HG03342 (cell line): ENCODE measurements around the gene PRKCA.

ENCODE experiments used
- ATAC-seq: cut with Tn5 transposase; IDR thresholded peaks from one replicate; pipeline ENCODE4 v1.9.1; 2021; ENCODE audit warnings: mild to moderate bottlenecking, moderate library complexity; ENCODE audit not compliant: unreplicated experiment

The PRKCA gene

GRCh38 chr17:66634193-66634592 lies 331.8 kb downstream of the PRKCA start:
- no peak for ATAC-seq

DNA sequence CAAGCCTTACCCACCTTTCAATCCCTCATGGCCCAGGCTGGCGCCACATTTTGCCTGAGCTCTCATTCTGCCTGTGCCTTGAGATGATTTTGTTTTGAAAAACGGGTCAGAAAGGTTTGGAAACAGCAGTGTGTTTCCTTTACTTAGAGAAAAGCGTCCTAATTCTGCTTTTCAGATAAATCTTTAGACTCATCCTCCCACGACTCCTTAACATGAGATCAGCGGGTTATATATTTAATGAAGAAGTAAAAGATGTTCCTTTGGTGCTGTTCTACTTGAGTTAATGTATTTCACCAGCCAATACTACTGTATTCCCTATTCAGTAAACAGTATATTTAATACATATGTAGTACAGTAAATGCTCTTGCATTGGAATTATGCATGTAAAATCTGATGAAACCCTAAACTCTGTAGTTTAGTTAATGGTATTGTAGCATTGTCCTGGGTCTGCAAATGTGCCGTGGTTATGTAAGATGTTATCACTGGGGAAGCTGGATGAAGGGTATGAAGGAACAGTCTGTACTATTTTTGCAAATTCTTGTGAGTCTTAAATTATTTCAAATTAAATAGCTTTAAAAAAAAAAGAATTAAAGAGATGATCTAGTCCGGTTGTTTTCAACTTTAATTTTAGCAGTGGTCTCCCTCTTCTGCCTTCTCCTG lies 333.1 kb downstream of the PRKCA start:
- no peak for ATAC-seq

DNA sequence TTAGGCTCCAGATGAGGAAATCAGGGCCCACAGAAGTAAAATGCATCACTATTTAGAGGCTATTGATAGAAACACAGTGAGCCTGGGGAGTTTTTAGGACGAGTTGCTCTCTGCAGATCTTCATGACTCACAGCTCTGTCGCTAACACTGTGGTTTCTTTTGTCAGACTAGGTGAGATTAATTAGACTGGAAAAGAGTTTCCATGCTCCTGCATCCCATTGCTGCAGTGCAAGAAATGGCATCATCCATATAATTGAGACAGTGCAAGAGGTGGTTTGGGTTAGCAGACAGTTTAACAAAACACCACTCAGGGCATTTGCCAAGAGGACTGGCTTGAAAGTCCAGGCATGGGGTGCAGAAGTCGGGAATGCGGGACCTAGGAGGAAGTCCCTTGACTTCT lies 333.7 kb downstream of the PRKCA start:
- no peak for ATAC-seq

GRCh38 chr17:66637491-66637890 lies 335.1 kb downstream of the PRKCA start:
- ATAC-seq = no peak

DNA sequence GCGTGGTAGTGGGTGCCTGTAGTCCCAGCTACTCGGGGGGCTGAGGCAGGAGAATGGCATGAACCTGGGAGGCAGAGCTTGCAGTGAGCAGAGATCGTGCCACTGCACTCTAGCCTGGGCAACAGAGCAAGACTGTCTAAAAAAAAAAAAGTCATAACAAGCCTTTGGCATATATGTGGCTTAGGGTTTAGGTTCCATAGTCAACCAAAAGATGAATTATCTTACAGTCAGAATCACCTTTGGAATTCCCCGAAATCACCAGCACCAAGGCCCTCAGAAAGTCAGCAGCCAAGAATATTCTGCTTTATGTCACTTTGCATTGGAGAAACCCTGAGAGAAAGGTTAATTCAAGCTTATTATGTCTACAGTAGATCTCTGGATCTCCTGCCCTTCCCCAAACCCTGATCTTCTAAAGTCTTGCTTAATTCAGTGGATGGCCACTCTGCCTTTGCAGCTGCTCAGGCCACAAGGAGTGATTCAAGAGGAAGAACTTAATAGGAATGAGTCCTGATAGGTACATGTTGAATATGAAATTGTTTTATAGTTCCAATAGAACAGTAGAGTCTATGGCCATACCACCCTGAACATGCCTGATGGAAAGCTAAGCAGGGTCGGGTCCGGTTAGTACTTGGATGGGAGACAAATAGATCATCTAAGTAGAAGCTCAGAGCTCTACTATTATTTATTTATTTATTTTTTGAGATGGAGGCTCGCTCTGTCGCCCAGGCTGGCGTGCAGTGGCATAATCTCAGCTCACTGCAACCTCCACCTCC lies 336.5 kb downstream of the PRKCA start:
- no peak for ATAC-seq

DNA sequence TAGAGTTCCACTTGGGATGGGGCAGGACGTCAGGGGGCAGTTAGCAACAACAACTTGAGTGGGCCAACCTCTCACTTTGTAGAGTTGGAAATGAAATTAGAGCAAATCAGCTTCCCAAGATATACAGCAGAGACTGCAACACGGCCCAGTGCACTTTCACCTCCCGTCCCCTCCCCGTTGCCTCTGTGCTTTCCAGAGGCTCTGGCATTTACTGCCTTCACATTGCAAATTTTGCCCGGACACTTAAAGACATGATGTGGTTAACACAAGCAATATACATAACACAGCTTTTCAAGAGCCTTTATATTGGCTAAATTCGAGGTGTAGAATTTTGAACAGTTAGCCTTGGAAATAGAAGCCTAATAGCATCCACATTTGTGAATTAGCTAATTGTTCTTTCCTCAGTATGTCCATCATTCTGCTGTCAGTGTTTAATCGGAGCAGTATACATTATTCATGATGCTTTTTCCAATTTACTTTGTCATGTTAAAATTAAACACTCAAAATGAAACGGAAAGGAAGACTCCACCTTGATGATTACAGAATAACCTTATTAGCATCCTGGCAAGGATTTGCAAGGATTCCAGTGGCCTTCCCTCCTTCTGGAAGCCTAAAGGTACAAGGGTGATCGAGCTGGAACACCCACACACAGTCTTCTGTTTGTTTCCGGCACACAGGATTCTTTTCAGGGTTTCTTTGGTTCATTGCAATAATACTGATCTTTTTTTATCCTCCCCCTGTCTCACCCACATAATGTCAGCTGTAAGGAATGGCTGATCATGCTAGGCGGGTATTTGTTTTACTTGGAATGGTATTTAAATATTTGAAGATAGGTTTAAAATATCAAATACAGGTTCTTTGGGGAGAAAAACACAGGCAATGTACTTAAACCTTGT lies 341.6 kb downstream of the PRKCA start:
- no peak for ATAC-seq

DNA sequence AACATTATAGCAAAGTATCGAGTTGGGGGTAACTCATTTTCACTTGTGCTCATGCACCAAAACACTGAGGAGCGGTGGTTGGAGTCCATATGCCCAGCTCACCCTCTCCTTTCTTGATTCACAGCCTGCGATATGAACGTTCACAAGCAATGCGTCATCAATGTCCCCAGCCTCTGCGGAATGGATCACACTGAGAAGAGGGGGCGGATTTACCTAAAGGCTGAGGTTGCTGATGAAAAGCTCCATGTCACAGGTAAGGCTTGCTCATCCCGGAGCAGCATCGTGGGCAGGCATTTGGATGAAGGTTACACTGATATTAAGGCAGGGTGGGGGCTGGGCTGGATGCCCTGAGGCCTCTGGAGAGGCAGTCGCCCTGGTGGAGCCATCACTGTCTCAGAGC lies 342.8 kb downstream of the PRKCA start:
- no peak for ATAC-seq

DNA sequence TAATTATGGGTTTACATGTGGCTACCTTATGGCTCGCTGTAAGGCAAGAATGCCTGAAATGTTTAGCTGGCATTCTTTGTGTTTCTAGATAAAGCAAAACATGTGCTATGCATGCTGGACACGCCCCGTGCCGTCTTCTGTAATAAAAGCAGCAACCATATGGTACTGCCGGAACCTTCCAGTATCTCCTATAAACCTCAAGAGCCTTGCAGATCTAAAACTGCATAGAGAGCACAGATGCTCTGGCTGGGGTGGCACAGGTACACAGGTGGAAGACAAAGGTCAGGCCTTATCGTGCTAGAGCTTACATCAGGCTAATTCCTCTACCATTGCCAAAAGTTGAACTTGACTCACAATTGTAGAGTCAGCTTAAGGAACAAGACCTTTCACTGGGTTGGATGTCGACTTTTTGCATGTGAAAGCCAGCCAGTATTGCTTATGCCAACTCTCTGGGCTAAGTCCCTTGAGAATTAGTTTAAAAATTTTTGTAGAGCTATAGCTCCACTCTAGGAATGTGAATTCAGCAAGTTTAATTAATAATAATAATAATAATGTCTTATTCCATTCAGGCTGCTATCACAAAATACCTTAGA lies 345.1 kb downstream of the PRKCA start:
- no peak for ATAC-seq

GRCh38 chr17:66649818-66650543 lies 347.6 kb downstream of the PRKCA start:
- ATAC-seq = no peak

GRCh38 chr17:66650544-66650877 lies 348.1 kb downstream of the PRKCA start:
- ATAC-seq = no peak

DNA sequence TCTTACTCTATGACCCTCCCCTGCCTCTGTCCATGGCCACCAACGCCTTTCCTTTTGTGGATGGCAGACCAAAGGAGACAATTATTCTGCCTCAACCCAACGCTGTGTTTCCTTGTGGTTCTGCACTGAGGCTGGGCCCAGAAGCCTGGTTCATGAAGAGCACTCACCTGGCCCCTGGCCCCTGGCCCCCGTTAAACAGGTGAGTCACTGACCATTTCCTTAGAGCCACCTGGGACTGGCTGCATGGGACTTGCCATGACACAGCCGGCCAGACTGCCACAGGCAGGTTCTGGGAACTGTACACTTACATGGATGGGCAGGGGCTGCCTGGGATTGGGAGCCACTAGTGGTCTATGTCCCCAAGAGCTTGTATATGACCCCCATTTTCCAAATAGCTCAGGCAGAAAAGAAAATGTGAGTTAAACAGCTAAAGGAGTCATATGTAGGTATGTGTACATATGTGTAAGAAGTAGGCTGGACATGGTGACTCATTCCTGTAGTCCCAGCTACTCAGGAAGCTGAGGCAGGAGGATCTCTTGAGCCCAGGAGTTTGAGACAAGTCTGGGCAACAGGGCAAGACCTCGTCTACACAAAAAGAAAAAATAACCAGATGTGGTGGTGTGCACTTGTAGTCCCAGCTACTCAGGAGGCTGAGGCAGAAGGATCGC lies 350.6 kb downstream of the PRKCA start:
- no peak for ATAC-seq

DNA sequence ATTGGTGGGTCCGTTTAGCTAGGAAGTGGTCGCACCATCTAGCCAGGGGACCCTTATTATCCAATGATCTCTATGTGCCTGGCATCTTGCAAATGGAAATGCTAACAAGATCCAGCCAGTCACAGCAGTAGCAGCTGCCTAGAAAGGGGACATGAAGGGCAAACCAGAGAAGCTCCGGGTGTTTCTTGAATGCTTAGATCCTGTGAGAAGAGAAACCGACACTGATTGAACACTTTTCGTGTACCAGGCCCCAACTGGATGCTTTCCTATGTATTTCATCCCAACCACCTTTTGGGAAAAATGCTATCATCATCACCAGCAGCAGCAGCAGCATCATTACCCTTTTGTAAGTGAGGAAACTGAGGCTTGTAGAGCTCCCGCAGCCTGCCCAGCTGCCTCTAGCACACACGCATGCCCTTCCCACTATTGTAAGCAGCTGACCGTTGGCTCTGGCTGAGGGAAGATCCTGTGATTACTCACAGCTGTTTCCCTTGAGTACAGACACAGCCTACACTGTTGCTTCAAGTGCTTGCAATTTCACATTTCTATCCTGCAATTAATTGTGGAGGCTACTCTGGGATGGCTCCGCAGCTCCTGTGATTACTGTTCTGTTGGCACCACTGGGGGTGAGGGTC lies 351.8 kb downstream of the PRKCA start:
- no peak for ATAC-seq

GRCh38 chr17:66654764-66655163 lies 352.4 kb downstream of the PRKCA start:
- no peak for ATAC-seq

DNA sequence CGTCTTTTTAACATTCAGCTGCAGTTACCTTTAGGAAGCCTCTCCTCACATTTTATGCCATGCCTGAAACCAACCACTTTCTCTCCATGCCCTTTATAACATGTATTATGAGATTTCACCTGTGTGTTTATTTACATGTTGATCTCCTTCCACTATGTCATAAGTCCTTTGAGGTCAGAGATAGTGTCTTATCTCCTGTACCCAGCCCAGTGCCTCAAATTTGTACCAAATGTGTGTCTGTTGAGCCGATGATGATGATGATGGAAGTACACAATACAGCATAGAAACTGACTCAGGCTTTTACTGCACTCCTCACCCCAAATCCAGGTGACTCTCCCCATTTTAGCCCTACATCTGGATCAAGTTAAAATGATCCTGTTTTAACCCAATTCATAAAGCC lies 353.0 kb downstream of the PRKCA start:
- no peak for ATAC-seq

- no peak for ATAC-seq
Measured at GRCh38 chr17:66655861-66656260, 353.4 kb downstream of the PRKCA start.

GRCh38 chr17:66661411-66662256 lies 359.2 kb downstream of the PRKCA start:
- ATAC-seq = no peak

GRCh38 chr17:66662496-66662895 lies 360.1 kb downstream of the PRKCA start:
- no peak for ATAC-seq

DNA sequence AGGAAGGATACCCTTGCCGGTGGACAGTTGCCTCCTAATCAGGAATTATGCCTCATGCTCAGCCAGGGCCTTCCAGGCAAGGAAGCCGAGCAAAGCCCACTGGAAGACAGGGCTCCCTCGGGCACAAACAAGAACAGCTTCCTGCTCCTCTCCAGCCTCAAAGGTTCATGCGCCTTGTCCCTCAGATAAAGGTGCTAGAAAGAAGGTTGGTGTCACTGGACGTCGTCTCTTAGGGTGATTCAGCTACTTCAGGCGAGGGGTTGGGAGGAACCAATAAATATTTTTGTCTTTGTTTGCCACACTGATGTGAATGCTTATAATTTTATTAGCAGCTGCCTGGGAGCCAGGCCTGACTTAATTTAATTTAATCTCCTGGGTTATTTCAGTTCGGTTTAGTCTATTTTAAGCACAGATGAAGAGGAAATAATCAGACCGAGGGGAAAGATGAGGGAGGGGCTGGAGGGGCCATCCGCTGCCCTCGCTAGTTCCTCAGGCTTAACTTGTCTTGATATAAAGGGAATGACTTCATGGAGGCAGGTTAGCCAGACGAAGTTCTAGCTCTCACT lies 360.7 kb downstream of the PRKCA start:
- ATAC-seq = no peak
